ENCODE data around the gene TENM4.
"Not testable (repeated sequence)": the region's sequence is repeated elsewhere in the genome, so short reads cannot be mapped to it uniquely, and the experiment has no call there.

The TENM4 gene

DNA sequence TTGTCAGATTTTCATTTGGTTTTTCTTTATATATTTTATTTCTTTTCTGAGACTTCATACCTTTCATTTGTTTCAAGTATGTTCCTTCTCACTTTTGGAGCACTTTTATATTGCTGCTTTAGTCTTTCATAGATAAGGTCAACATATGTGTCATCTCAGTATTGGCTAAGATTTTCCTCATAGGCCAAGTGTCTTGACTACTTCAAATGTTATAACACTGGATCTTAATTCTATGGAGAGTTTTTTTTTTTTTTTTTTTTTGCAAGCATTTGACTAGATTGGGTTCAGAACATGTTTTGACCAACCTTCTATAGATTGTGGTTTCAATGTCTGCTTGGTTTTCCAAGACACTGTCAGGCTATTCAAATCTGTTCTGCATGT is 797.2 kb downstream of the TENM4 start:
- no peak for DNase-seq

DNA sequence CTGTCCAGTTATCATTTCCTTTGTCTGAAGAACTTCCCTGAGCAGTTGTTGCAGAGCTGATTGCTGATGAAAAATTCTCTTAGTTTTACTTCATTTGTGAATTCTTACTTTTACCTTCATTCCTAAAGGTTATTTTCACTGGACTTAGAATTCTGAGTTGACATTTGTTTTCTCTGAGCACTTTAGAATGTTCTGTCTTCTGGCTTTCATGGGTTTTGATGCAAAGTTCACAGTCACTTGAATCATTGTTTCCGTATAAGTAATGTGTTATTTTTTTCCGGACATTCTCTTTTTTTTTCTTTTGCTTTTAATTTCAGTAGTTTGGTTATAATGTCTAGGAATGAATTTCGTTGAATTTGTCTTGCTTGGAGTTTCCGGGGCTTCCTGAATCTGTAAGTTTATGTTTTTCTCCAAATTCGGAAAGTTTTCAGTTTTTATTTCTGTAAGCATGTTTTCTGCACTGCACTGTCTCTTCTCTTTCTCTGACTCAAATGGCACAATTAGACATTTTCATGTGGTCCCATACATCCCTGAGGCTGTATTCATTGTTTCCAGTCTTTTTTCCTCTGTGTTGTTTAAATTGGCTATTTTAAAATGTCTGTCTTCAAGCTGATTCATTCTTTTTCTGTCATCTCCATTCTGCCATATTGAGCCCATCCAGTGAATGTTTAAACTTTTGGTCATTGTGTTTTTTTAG is 797.7 kb downstream of the TENM4 start:
- DNase-seq, result no peak

DNA sequence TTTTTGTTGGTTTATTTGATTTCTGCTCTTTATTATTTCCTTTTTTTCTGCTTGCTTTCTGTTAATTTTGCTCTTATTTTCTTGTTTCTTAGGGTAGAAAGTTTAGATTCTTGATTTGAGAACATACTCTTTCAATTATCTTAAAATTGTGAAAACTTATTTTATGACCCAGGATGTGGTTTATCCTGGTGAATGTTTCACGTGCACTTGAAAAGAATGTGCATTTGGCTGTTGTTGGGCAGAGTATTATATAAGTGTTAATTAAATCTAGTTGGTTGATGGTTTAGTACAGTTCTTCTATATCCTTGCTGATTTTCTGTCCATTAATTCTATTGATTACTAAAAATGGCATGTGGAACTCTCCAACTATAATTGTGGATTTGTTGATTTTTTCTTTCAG is 799.3 kb downstream of the TENM4 start:
- DNase-seq, result no peak

DNA sequence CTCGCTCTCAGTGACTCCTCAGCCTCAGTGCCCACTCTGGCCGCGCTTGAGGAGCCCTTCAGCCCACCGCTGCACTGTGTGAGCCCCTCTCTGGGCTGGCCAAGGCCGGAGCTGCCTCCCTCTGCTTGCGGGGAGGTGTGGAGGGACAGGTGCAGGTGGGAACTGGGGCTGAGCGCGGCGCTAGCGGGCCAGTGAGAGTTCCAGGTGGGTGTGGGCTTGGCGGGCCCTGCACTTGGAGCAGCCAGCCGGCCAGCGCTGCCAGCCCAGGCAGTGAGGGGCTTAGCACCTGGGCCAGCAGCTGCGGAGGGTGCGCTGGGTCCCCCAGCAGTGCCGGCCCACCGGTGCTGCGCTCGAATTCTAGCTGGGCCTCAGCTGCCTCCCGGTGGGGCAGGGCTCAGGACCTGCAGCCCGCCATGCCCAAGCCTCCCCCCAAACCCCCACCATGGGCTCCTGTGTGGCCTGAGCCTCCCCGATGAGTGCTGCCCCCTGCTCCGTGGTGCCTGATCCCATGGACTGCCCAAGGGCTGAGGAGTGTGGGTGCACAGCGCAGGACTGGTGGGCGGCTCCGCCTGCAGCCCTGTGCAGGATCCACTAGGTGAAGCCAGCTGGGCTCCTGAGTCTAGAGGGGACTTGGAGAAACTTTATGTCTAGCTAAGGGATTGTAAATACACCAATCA is 802.0 kb downstream of the TENM4 start:
- no peak for DNase-seq

DNA sequence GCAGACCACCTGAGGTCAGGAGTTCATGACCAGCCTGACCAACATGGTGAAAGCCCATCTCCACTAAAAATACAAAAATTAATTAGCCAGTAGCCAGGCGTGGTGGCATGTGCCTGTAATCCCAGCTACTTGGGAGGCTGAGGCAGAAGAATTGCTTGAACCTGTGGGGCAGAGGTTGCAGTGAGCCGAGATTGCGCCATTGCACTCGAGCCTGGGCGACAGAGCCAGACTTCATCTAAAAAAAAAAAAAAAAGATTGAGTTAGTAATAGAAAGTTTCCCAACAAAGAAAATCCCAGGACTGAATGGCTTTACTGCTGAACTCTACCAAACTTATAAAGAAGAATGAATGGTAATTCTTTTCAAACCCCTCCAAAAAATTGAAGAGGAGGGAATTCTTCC is 803.3 kb downstream of the TENM4 start:
- DNase-seq, result not testable (repeated sequence)

DNA sequence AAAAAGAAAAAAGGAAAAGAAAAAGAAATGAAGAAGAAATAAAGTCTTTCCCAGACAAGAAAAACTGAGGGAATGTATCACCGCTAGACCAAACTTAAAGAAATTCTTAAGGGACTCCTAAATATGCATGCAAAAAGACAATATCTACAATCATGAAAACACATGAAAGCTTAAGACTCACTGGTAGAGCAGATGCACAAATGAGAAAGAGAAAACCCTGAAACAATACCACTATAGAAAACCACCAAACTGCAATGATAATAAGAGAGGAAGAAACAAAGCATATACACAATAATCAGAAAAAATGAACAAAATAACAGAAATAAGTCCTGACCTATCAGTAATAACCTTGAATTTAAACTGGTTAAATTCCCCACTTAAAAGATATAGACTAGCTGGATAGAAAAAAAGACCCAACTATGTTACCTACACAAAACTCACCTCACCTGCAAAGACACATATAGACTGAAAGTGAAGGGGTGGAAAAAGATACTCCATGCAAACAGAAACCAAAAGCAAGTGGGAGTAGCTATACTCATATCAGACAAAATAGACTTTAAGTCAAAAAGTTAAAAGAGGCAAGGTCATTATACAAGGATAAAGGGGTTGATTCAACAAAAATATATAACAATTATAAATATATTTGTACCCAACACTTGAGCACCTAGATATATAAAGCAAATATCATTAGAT is 804.9 kb downstream of the TENM4 start:
- no peak for DNase-seq

DNA sequence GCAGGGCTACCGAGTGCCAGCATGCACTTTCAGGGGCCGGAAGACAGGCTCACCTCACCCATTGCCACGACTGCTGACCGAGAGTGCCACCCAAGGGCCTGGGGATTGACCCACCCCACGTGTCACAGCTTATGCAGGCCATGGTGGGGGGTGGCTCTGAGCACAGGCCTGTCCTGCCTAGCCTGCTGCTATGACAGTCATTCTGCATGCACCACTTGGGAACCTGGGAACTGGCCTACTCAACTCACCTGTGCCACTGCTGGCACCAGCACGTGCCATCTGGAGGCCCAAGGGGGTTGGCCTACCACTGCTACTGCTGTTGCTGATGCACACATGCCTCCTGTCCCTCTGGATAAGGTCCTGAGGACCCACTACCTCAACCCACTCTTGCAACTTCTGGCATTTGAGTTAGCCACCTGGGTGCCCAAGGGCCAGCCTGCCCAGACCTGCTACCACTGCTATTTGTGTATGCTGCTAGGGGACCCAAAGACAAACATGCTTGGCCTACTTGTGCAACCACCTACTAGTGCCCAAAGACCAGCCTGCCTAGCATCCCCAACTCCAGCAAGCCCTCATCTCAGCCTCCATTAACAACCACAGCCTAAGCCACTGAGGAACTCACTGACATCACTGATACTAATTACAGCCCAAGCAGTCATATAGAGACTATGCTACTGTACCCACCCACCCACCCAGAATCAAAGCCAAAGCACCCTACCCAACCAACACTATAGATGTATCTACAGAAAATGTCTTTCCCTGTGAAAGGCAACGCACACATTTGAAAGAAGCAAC is 807.1 kb downstream of the TENM4 start:
- DNase-seq, result no peak

DNA sequence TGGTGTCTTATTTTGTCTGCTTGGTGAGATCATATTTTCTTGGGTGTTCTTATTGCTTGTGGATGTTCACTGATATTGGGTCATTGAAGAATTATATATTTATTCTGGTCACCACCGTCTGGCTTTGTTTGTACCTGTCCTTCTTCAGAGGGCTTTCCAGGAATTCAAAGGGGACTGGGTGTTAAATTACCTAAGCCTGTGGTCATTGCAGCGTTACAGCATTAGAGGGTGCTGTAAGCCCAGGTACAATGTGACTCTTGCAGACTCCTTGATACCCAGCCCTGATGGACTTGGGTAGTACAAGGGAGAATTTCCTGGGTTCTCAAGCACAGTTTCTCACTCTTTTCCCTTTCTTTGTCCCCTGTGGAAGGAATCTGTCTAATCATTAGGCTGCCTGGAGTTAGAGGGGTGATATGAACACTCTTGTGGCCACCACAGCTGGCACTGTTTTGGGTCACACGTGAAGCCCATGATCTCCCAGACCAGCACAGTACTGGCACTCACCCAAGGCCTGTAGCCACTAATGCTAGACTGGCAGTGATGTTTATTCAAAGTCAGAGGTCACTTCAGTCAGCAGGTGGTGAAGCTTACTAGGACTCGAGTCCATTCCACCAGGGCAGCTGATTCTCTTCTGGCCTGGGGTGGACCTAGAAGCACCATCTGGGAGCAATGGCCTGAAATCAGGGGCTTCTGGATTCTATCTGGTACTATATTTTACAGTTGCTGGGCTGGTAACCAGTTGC is 810.1 kb downstream of the TENM4 start:
- no peak for DNase-seq

DNA sequence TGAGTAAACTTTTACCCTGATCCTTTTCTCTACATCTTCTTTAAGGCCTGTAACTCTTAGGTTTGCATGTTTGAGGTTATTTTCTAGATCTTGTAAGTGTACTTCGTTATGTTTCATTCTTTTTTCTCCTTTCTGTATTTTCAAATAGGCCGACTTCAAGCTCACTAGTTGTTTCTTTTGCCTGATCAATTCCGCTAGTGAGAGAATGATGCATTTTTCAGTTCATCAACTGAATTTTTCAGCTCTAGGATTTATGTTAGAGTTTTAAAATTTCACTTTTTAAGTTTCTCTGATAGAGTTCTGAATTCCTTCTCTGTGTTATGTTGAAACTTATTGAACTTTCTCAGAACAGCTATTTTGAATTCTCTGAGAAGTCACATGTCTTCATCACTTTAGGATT is 810.7 kb downstream of the TENM4 start:
- no peak for DNase-seq

DNA sequence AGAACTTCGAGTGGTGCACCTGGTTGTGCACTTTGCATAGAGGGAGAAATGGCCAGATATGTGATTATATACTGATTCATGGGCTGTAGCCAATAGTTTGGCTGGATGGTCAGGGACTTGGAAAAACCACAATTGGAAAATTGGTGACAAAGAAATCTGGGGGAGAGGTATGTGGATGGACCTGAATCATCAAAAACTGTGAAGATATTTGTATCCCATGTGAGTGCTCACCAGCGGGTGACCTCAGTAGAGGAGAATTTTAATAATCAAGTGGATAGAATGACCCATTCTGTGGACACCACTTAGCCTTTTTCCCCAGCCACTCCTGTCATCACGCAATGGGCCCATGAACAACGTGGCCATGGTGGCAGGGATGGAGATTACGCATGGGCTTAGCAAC is 818.2 kb downstream of the TENM4 start:
- no peak for DNase-seq

DNA sequence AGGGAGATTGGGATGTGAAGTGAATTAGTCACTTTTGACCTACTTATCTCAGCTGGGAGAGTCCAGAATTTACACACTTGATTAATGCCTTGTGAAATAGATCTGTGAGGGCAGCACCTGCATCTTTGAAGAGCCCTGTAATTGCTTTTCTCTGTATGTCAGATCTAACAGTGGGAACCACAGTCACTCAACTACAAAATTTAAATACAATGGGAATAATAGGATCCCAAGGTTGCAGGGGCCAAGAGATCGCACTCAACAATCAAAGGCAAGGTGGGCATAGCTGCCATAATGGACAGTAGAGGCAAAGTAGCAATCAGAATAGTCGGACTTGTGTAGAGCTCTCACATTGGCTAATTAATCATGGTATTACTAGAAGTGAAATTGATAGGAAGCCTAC is 820.7 kb downstream of the TENM4 start:
- DNase-seq, result no peak

DNA sequence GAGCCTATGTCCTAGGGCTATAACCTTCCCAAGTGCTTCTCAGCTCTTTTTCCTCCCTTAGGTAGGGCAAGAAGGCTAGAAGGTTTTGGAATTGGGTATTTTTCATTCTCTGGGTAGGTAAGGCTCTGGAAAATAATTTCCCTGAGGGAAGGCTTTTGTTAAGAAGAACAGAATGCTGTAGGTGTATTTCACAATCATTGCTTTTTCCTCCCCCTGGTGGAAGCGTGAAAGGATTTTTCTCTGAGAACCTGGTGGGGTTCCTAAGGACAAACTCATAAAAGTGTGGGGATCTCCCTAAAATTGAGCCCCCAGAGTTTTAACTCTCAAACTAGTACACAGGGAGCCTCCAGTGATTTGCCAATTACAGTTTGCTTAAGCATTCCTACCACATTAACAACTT is 825.1 kb downstream of the TENM4 start:
- no peak for DNase-seq

DNA sequence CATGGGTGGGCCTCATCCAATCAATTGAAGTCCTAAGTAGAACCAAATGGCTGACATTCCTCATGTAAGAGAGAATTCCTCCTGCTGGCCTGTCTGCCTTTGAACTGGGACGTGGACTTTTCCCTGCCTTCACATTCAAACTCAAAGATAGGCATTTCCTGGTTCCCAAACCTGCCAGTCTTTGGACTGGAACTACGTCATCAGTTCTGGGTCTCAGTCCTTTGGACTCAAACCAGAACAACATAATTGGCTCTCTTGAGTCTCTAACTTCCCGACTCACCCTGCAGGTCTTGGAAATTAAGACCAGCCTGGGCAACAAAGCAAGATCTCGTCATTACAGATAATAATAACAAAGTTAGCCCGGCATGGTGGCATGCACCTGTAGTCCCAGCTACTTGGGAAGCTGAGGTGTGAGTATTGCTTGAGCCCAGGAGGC is 827.4 kb downstream of the TENM4 start:
- DNase-seq, result no peak

DNA sequence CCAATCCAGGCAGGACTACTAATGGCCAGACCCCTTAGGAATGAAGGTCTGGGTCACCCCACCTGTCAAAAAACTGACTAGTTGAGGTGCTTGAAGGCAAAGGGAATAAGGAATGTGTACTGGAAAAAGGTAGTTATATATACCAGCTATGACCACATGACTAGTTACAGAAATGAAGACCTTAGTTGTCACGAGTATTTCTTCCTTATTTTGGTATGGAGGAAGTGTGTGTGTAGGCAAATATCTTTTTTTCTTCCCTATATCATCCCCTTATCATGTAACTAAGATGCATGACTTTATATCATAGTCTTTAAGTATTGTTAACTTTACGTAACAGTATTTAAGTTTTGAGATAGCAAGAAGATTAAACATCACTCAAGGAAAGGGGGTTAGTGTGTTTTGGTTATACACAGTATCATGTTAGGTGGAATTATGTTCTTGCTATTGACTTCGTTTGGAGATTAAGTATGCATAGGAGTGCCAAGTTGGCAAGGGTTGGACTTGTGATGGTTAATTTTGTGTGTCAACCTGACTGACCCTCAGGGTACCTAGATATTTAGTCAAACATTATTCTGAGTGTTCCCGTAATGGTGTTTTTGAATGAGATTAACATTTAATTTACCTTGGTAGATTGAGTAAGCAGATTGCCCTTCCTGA is 828.0 kb downstream of the TENM4 start:
- DNase-seq, result no peak

DNA sequence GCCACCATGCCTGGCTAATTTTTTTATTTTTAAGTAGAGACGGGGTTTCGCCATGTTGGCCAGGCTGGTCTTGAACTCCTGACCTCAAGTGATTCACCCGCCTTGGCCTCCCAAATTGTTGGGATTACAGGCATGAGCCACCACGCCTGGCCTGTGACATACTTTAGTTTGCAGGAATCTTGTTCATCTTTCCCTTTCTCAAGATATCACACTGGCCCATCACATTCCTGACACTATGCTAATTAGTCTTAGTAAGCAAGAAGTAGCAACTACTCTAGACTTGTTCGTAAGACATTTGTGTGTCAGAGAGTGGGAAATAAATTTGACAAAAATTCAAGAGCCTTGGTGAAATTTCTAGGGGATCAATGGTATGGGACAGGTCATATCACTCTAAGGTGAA is 831.5 kb downstream of the TENM4 start:
- DNase-seq, result not testable (repeated sequence)

DNA sequence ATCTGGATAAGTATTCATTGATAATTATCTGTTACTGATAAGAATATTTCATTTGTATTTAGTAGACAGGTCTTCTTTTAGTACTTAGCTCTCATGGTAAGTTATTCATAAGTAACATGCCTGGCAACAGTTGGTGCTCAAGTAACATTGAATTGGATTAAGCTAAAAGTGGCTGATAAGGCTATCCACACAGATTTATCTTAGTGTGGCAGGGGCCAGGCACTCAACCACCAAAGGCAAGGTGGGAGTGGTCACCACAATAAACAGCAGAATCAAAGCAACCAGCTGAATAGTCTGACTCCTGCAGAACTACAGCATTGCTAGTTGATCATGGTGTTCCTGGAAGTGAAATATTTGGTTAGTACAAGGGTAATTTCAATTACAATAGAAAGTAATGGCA is 833.1 kb downstream of the TENM4 start:
- DNase-seq, result no peak

DNA sequence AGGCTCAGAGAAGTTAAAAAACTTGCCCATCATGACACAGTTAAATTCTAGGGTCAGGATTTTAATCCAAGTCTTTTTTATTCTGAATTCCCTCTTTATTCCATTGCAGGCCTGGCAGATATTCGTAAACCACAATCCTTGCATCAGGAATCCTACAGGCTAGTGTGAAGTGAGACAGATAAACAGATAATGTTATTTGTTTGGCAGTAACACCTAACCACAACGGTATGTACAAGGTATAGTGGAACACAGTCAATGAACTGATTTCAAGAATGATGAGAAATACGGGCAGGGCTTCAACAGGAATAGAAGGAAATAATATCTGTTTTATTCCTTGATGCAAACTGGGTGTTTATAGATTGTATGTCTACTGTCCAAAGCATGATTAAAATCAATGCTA is 834.2 kb downstream of the TENM4 start:
- DNase-seq, result no peak

DNA sequence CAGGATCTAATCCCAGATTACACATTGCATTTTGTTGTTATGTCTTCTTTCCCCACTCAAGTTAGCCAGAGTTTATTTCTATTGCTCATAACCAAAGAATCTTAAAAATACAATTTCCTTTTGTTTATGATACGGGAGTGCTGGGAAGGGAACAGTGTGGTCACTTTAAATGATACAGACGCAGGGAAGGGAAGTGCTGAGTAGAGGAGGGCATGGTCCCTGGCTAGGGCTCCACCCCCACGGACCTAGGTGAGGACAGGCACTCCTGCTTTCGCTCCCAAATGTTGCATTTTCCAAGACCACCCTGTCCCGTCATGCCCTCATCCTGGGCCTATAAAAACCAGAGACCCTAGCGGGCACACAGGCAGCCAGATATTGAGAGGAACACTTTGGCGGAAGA is 835.5 kb downstream of the TENM4 start:
- no peak for DNase-seq

DNA sequence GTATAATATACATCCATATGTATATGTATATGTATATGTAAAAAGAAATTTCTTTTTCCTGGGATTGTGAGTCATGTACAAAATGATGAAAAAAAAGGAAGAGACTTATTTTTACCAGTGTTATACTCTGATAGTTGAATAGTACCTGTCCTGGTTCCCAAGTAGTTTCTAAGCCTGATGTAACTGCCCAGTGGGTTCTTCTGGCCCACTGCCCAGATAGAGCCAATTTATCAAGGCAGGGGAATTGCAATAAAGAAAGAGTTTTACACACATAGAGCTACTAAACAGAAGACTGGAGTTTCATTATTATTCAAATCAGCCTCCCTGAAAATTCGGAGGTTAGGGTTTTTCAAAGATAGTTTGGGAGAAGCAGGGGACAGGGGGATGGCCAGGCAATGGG is 837.0 kb downstream of the TENM4 start:
- DNase-seq, result no peak
